PFSK-1 (cell line): Measurements from ENCODE around the gene ANO5.

Source experiments
- FOXP2 ChIP-seq: optimal IDR thresholded peaks from 2 replicates; pipeline ENCODE3; 2011; ENCODE audit warnings: borderline replicate concordance, control low read depth, inconsistent platforms; ENCODE audit not compliant: insufficient read depth; ENCODE audit errors: extremely low read length, extremely low read depth
- POLR2AphosphoS5 ChIP-seq: IDR thresholded peaks from 2 replicates; pipeline ENCODE4 v1.6.1; 2012; ENCODE audit warnings: low read depth, mild to moderate bottlenecking, control low read depth, low read length, moderate library complexity
- REST ChIP-seq, 2 experiments: IDR thresholded peaks; 2 replicates each; pipeline versions ENCODE4 v1.6.1 to v1.8.0; 2011 to 2012; ENCODE audit warnings: low read depth in 2 of 2, low read length in 2 of 2, control low read depth in 1 of 2, inconsistent platforms in 1 of 2, mild to moderate bottlenecking in 1 of 2, moderate library complexity in 1 of 2; ENCODE audit not compliant: insufficient read depth in 1 of 2
- SIN3A ChIP-seq: IDR thresholded peaks from 2 replicates; pipeline ENCODE4 v1.6.1; 2012; ENCODE audit warnings: mild to moderate bottlenecking, low read length, moderate library complexity, borderline replicate concordance; ENCODE audit not compliant: insufficient read depth
- TAF1 ChIP-seq: IDR thresholded peaks from 2 replicates; pipeline ENCODE4 v1.6.1; 2012; ENCODE audit warnings: low read length, control low read depth, borderline replicate concordance; ENCODE audit not compliant: insufficient read depth

The ANO5 gene

GRCh38 chr11:22246992-22247391, 54.1 kb downstream of the ANO5 start:
- TF ChIP-seq FOXP2 (no peak), REST (IDR thresholded peaks at IDR 0.05; ENCODE audit: insufficient read depth in 1 of 2, low read depth in 2 of 2, low read length in 2 of 2) (no peak), SIN3A (no peak), POLR2AphosphoS5 (no peak), TAF1 (no peak)

- no peak for TF ChIP-seq REST (IDR thresholded peaks at IDR 0.05; ENCODE audit: insufficient read depth in 1 of 2, low read depth in 2 of 2, low read length in 2 of 2)
- no peak for TF ChIP-seq SIN3A
- no peak for TF ChIP-seq POLR2AphosphoS5
- TF ChIP-seq FOXP2, result no peak
- no peak for TF ChIP-seq TAF1
These were observed 57.0 kb downstream of the ANO5 start for GRCh38 chr11:22249871-22250270.

- TF ChIP-seq SIN3A (no peak), REST (IDR thresholded peaks at IDR 0.05; ENCODE audit: insufficient read depth in 1 of 2, low read depth in 2 of 2, low read length in 2 of 2) (no peak), POLR2AphosphoS5 (no peak), TAF1 (no peak), FOXP2 (no peak)
These were observed 64.0 kb downstream of the ANO5 start for GRCh38 chr11:22256876-22257275.

- no peak for TF ChIP-seq POLR2AphosphoS5
- TF ChIP-seq FOXP2, result no peak
- TF ChIP-seq SIN3A, result no peak
- no peak for TF ChIP-seq REST (IDR thresholded peaks at IDR 0.05; ENCODE audit: insufficient read depth in 1 of 2, low read depth in 2 of 2, low read length in 2 of 2)
- no peak for TF ChIP-seq TAF1
These were observed 70.7 kb downstream of the ANO5 start for GRCh38 chr11:22263613-22264012.

GRCh38 chr11:22273781-22274180, 80.9 kb downstream of the ANO5 start:
- no peak for TF ChIP-seq POLR2AphosphoS5
